CD14-positive monocyte (primary cell): ENCODE data around the gene DSCAML1. TPM values are rescaled to one million over a fixed set of nuclear protein-coding genes. Genes with fewer than 3 reads are reported as not detected.

Experiments used
- DNase-seq, 3 donors: peaks; one replicate each; pipeline ENCODE4 v3.0.0-alpha.2; 2011 to 2022
- H2AFZ ChIP-seq: 2 replicates; pipeline ENCODE4 v1.6.0; 2012; ENCODE audit warnings: mild to moderate bottlenecking, low read depth, low read length, inconsistent platforms; ENCODE audit not compliant: insufficient read depth, poor library complexity, severe bottlenecking
- H3K27ac ChIP-seq, 2 donors: 1 replicate in 1 of 2; 2 replicates in 1 of 2; pipeline ENCODE4 v1.5.1; 2012 to 2013; ENCODE audit warnings: low read length in 2 of 2, control low read depth in 1 of 2, inconsistent platforms in 1 of 2, low read depth in 1 of 2, mild to moderate bottlenecking in 1 of 2
- H3K27me3 ChIP-seq, 2 donors: one replicate each; pipeline versions ENCODE4 v1.6.0 to v1.6.1; 2011 to 2013; ENCODE audit warnings: low read length in 2 of 2; ENCODE audit not compliant: control insufficient read depth in 2 of 2, insufficient read depth in 2 of 2
- H3K36me3 ChIP-seq, 2 donors: replicated peaks in 1 of 2; 1 replicate in 1 of 2; 2 replicates in 1 of 2; pipeline versions ENCODE4 v1.5.1 to v1.6.1; 2012 to 2013; ENCODE audit warnings: low read length in 2 of 2, control low read depth in 1 of 2, inconsistent platforms in 1 of 2, mild to moderate bottlenecking in 1 of 2; ENCODE audit not compliant: insufficient read depth in 2 of 2, control insufficient read depth in 1 of 2
- H3K4me1 ChIP-seq, 2 donors: 1 replicate in 1 of 2; 2 replicates in 1 of 2; pipeline versions ENCODE4 v1.5.1 to v1.6.1; 2012 to 2013; ENCODE audit warnings: low read length in 2 of 2, control low read depth in 1 of 2, inconsistent platforms in 1 of 2, mild to moderate bottlenecking in 1 of 2, moderate library complexity in 1 of 2; ENCODE audit not compliant: insufficient read depth in 2 of 2, control insufficient read depth in 1 of 2
- H3K4me2 ChIP-seq: replicated peaks from 2 replicates; pipeline ENCODE3; 2012; ENCODE audit warnings: low read length, moderate library complexity, mild to moderate bottlenecking; ENCODE audit not compliant: poor library complexity, severe bottlenecking; ENCODE audit errors: extremely low read depth
- H3K4me3 ChIP-seq, 3 experiments: fragments of 200-600 bp in 1 of 3; sonication (generic) in 1 of 3; replicated peaks in 1 of 3; 1 replicate in 2 of 3; 2 replicates in 1 of 3; pipeline ENCODE4 v1.5.1; 2011 to 2013; ENCODE audit warnings: low read length in 3 of 3, mild to moderate bottlenecking in 3 of 3, control low read depth in 2 of 3, low read depth in 2 of 3, inconsistent platforms in 1 of 3, moderate library complexity in 1 of 3
- H3K79me2 ChIP-seq: 2 replicates; pipeline ENCODE4 v1.6.0; 2012; ENCODE audit warnings: mild to moderate bottlenecking, control low read depth, inconsistent platforms, low read length, moderate library complexity; ENCODE audit not compliant: insufficient read depth
- H3K9ac ChIP-seq: 2 replicates; pipeline ENCODE4 v1.6.0; 2017; ENCODE audit warnings: low read length, mild to moderate bottlenecking; ENCODE audit not compliant: insufficient read depth, poor library complexity, severe bottlenecking
- H3K9me3 ChIP-seq, 2 donors: replicated peaks in 1 of 2; 1 replicate in 1 of 2; 2 replicates in 1 of 2; pipeline versions ENCODE4 v1.5.1 to v1.6.1; 2012 to 2013; ENCODE audit warnings: low read length in 2 of 2, control low read depth in 1 of 2; ENCODE audit not compliant: control insufficient read depth in 1 of 2, insufficient read depth in 1 of 2
- H4K20me1 ChIP-seq: 2 replicates; pipeline ENCODE4 v1.6.0; 2012; ENCODE audit warnings: mild to moderate bottlenecking, low read length, control low read depth, moderate library complexity; ENCODE audit not compliant: insufficient read depth
- H3K27ac Mint-ChIP-seq, 7 donors: one replicate each; pipeline ENCODE4 v1.8.0; 2020; ENCODE audit warnings: mild to moderate bottlenecking in 7 of 7, mixed read lengths in 7 of 7, moderate library complexity in 6 of 7, inconsistent platforms in 2 of 7
- H3K27me3 Mint-ChIP-seq, 3 donors: one replicate each; pipeline ENCODE4 v1.8.0; 2021 to 2022; ENCODE audit warnings: low read depth in 3 of 3, mild to moderate bottlenecking in 3 of 3, mixed read lengths in 3 of 3, moderate library complexity in 3 of 3, inconsistent platforms in 1 of 3
- H3K36me3 Mint-ChIP-seq, 2 donors: one replicate each; pipeline ENCODE4 v1.8.0; 2020; ENCODE audit warnings: mixed read lengths in 2 of 2, inconsistent platforms in 1 of 2, mild to moderate bottlenecking in 1 of 2
- H3K4me1 Mint-ChIP-seq: one replicate; pipeline ENCODE4 v1.8.0; 2020; ENCODE audit warnings: mild to moderate bottlenecking, mixed read lengths
- H3K4me3 Mint-ChIP-seq, 2 donors: one replicate each; pipeline ENCODE4 v1.8.0; 2020; ENCODE audit warnings: mild to moderate bottlenecking in 2 of 2, mixed read lengths in 2 of 2, moderate library complexity in 1 of 2
- H3K9me3 Mint-ChIP-seq, 7 donors: one replicate each; pipeline ENCODE4 v1.8.0; 2020 to 2022; ENCODE audit warnings: mixed read lengths in 7 of 7, mild to moderate bottlenecking in 6 of 7, moderate library complexity in 6 of 7, inconsistent platforms in 2 of 7
- WGBS: methylation state at CpG from one replicate; pipeline ENCODE4 v1.1.5; 2013; ENCODE audit warnings: missing lambda C conversion rate; ENCODE audit not compliant: insufficient coverage; 5-methylcytosine and 5-hydroxymethylcytosine counted together
- intact Hi-C, 2 donors: fragments of 100-400 bp; cut with micrococcal nuclease; formaldehyde crosslinking; loops; one replicate each; pipeline versions ENCODE4 v1.15.0 to v1.15.1; 2023
- polyA plus RNA-seq, 3 donors: library from polyadenylated mRNA; depleted of rRNA in 1 of 3; unstranded in 2 of 3; stranded (reverse) in 1 of 3; fragments of 300-500 nt in 2 of 3; fragments of >200 nt in 1 of 3; fragmentation: Illumina TruSeq in 2 of 3; gene quantifications; 1 replicate in 2 of 3; 2 replicates in 1 of 3; pipeline ENCODE4 v1.2.3, GENCODE V29; 2012 to 2021
- TF ChIP-seq, protein P1 (sequence below): fragments of 200-600 bp; IDR thresholded peaks from one replicate; pipeline ENCODE4 v1.8.0; 2022; ENCODE audit warnings: antibody characterized with exemption, mild to moderate bottlenecking

DSCAML1 gene
- polyA plus RNA-seq, 3 donors = not detected

DNA sequence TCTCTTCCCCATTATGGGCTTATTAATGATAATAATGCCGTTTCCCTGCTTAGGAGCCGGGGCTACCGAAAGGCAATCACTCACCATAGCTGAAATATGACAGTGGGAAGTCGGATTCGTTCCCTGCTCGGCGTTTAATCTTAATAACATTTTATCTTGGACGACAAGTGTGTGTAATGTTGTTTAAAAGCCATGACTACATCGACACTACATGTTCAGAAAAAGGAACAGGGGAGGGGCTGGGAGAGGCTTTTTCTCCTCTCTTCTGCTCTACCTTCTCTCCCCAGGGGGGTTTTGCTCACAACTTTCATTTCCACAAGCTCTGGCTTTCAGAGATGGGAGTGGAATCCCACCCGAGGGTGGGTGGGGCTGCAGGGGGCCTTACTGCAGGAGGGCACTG is 105.5 kb downstream of the DSCAML1 start:
- H3K4me1 Mint-ChIP-seq = peaks cover 4% of the 10 kb centered on the region
- Histone ChIP-seq H3K36me3 (no peaks in the 10 kb centered on the region), H3K4me3 (no peak overlapping the region), H3K27me3 (peaks cover 0 to 5% of the 10 kb centered on the region in 2 donors), H3K4me2 (no peak overlapping the region), H3K9me3 (no peaks in the 10 kb centered on the region), H3K9ac (no peak overlapping the region), H2AFZ (no peak overlapping the region), H3K4me1 (no peaks in the 10 kb centered on the region), H3K79me2 (no peaks in the 10 kb centered on the region), H3K27ac (no peak overlapping the region), H4K20me1 (no peaks in the 10 kb centered on the region)
- H3K27ac Mint-ChIP-seq = no peak overlapping the region
- no peak for DNase-seq
- H3K4me3 Mint-ChIP-seq = no peak overlapping the region
- no CpG with 5 or more reads among the region's 10 CpGs for WGBS
- H3K36me3 Mint-ChIP-seq = no peaks in the 10 kb centered on the region
- TF ChIP-seq, protein P1, sequence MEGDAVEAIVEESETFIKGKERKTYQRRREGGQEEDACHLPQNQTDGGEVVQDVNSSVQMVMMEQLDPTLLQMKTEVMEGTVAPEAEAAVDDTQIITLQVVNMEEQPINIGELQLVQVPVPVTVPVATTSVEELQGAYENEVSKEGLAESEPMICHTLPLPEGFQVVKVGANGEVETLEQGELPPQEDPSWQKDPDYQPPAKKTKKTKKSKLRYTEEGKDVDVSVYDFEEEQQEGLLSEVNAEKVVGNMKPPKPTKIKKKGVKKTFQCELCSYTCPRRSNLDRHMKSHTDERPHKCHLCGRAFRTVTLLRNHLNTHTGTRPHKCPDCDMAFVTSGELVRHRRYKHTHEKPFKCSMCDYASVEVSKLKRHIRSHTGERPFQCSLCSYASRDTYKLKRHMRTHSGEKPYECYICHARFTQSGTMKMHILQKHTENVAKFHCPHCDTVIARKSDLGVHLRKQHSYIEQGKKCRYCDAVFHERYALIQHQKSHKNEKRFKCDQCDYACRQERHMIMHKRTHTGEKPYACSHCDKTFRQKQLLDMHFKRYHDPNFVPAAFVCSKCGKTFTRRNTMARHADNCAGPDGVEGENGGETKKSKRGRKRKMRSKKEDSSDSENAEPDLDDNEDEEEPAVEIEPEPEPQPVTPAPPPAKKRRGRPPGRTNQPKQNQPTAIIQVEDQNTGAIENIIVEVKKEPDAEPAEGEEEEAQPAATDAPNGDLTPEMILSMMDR = no peak
- intact Hi-C loops = no loop called here
- H3K9me3 Mint-ChIP-seq = no peaks in the 10 kb centered on the region
- H3K27me3 Mint-ChIP-seq = peaks cover 0 to 3% (median 3%) of the 10 kb centered on the region in 3 donors

DNA sequence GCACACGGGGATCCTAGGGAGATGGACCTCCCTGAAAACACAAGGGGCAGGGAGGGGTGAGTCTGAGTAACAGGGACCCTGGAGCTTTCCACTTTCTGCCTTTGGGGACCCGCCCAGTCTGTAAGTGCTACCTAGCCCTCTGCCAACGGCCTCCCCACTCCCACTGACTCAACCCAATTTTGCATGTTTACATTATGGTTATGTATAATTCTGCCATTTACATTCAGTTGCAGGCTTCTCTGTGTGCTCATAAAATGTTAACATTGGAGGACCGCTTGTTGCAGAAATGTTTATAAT is 105.8 kb downstream of the DSCAML1 start:
- TF ChIP-seq, protein P1 = no peak
- no peak overlapping the region for H3K4me3 Mint-ChIP-seq
- intact Hi-C loops = no loop called here
- no peak overlapping the region for H2AFZ ChIP-seq
- 20% methylated on average over 1 of the region's 4 CpGs for WGBS
- no peaks in the 10 kb centered on the region for H3K9me3 ChIP-seq
- no peaks in the 10 kb centered on the region for H3K36me3 Mint-ChIP-seq
- H3K9ac ChIP-seq = no peak overlapping the region
- H3K27ac ChIP-seq = no peak overlapping the region
- no peak overlapping the region for H3K4me2 ChIP-seq
- peaks cover under 1 to 3% (median 3%) of the 10 kb centered on the region in 3 donors for H3K27me3 Mint-ChIP-seq
- H3K27ac Mint-ChIP-seq = no peak overlapping the region
- peaks cover 4% of the 10 kb centered on the region for H3K4me1 Mint-ChIP-seq
- H3K36me3 ChIP-seq = no peaks in the 10 kb centered on the region
- no peak overlapping the region for H3K4me3 ChIP-seq
- H3K27me3 ChIP-seq = peaks cover 0 to 3% of the 10 kb centered on the region in 2 donors
- no peaks in the 10 kb centered on the region for H3K9me3 Mint-ChIP-seq
- DNase-seq = no peak
- no peaks in the 10 kb centered on the region for H3K4me1 ChIP-seq
- no peaks in the 10 kb centered on the region for H4K20me1 ChIP-seq
- no peaks in the 10 kb centered on the region for H3K79me2 ChIP-seq
